H9 (cell line): ENCODE data around the gene HBS1L. TPM values are rescaled to one million over a fixed set of nuclear protein-coding genes. Genes with fewer than 3 reads are reported as not detected.

ENCODE experiments used
- DNase-seq: peaks from one replicate; pipeline ENCODE4 v3.0.0-alpha.2; 2017
- H2AFZ ChIP-seq: one replicate; pipeline ENCODE4 v1.6.1; 2013; ENCODE audit warnings: mild to moderate bottlenecking, low read length, control low read depth, moderate library complexity
- H2AK5ac ChIP-seq: 2 replicates; pipeline ENCODE4 v1.6.1; 2013; ENCODE audit warnings: low read length, control low read depth, mixed read lengths; ENCODE audit not compliant: insufficient read length
- H2BK120ac ChIP-seq: one replicate; pipeline ENCODE4 v1.6.1; 2013; ENCODE audit warnings: low read depth, mild to moderate bottlenecking, low read length, control low read depth, inconsistent platforms; ENCODE audit not compliant: poor library complexity, severe bottlenecking
- H2BK12ac ChIP-seq: 2 replicates; pipeline ENCODE4 v1.6.1; 2013; ENCODE audit warnings: low read length, control low read depth, mixed read lengths, low read depth; ENCODE audit not compliant: insufficient read length
- H2BK15ac ChIP-seq: 2 replicates; pipeline ENCODE4 v1.6.1; 2013; ENCODE audit warnings: low read depth, low read length, control low read depth
- H2BK20ac ChIP-seq: one replicate; pipeline ENCODE4 v1.6.1; 2013; ENCODE audit warnings: low read depth, mild to moderate bottlenecking, low read length, control low read depth, inconsistent platforms; ENCODE audit not compliant: poor library complexity, severe bottlenecking
- H2BK5ac ChIP-seq: 2 replicates; pipeline ENCODE4 v1.6.1; 2013; ENCODE audit warnings: low read length, control low read depth, mixed read lengths; ENCODE audit not compliant: insufficient read length
- H3K14ac ChIP-seq: 2 replicates; pipeline ENCODE4 v1.6.1; 2013; ENCODE audit warnings: low read length, control low read depth; ENCODE audit not compliant: insufficient read depth
- H3K18ac ChIP-seq: 2 replicates; pipeline ENCODE4 v1.6.1; 2013; ENCODE audit warnings: low read depth, mild to moderate bottlenecking, mixed read lengths, low read length, control low read depth; ENCODE audit not compliant: insufficient read length
- H3K23ac ChIP-seq: 2 replicates; pipeline ENCODE4 v1.6.1; 2013; ENCODE audit warnings: low read length, control low read depth, mixed read lengths, low read depth; ENCODE audit not compliant: insufficient read length
- H3K23me2 ChIP-seq: 2 replicates; pipeline ENCODE4 v1.6.1; 2013; ENCODE audit warnings: low read depth, mild to moderate bottlenecking, mixed read lengths, low read length, control low read depth; ENCODE audit not compliant: insufficient read length, poor library complexity, severe bottlenecking
- H3K27ac ChIP-seq: 2 replicates; pipeline ENCODE4 v1.5.1; 2013; ENCODE audit warnings: low read length, control low read depth, mixed read lengths, low read depth; ENCODE audit not compliant: insufficient read length
- H3K27me3 ChIP-seq: 2 replicates; pipeline ENCODE4 v1.6.1; 2013; ENCODE audit warnings: low read length, control low read depth, inconsistent platforms; ENCODE audit not compliant: insufficient read depth
- H3K4ac ChIP-seq: 2 replicates; pipeline ENCODE4 v1.6.1; 2013; ENCODE audit warnings: low read depth, mild to moderate bottlenecking, control low read depth, inconsistent platforms, low read length, moderate library complexity
- H3K4me1 ChIP-seq: 2 replicates; pipeline ENCODE4 v1.6.1; 2013; ENCODE audit warnings: low read length, control low read depth, inconsistent platforms; ENCODE audit not compliant: insufficient read depth
- H3K4me2 ChIP-seq: 2 replicates; pipeline ENCODE4 v1.6.1; 2013; ENCODE audit warnings: low read length, control low read depth, mixed read lengths; ENCODE audit not compliant: insufficient read length, insufficient read depth
- H3K56ac ChIP-seq: 2 replicates; pipeline ENCODE4 v1.6.1; 2013; ENCODE audit warnings: low read depth, mild to moderate bottlenecking, mixed read lengths, low read length, control low read depth; ENCODE audit not compliant: insufficient read length
- H3K79me1 ChIP-seq: 2 replicates; pipeline ENCODE4 v1.6.1; 2013; ENCODE audit warnings: low read depth, mild to moderate bottlenecking, moderate library complexity, low read length, control low read depth, inconsistent platforms; ENCODE audit not compliant: insufficient read depth, poor library complexity, severe bottlenecking
- H3K79me2 ChIP-seq: 2 replicates; pipeline ENCODE4 v1.6.1; 2013; ENCODE audit warnings: low read length, control low read depth, inconsistent platforms; ENCODE audit not compliant: insufficient read depth
- H3K9ac ChIP-seq: 2 replicates; pipeline ENCODE4 v1.6.1; 2013; ENCODE audit warnings: low read length, control low read depth, mixed read lengths; ENCODE audit not compliant: insufficient read length; ENCODE audit errors: extremely low read depth
- H3K9me3 ChIP-seq: one replicate; pipeline ENCODE4 v1.6.1; 2013; ENCODE audit warnings: low read depth, low read length, inconsistent platforms; ENCODE audit not compliant: control insufficient read depth
- H3T11ph ChIP-seq: one replicate; pipeline ENCODE4 v1.6.1; 2013; ENCODE audit warnings: mild to moderate bottlenecking, low read length, control low read depth, inconsistent platforms
- H4K20me1 ChIP-seq: one replicate; pipeline ENCODE4 v1.6.1; 2013; ENCODE audit not compliant: control insufficient read depth, insufficient read length, insufficient read depth
- H4K5ac ChIP-seq: 2 replicates; pipeline ENCODE4 v1.6.1; 2013; ENCODE audit warnings: low read depth, mild to moderate bottlenecking, mixed read lengths, low read length, control low read depth; ENCODE audit not compliant: insufficient read length
- H4K8ac ChIP-seq: replicated peaks from 2 replicates; pipeline ENCODE4 v1.6.1; 2013; ENCODE audit warnings: low read length, control low read depth, mixed read lengths, low read depth; ENCODE audit not compliant: insufficient read length
- H4K91ac ChIP-seq: 2 replicates; pipeline ENCODE4 v1.6.1; 2013; ENCODE audit warnings: low read depth, mild to moderate bottlenecking, moderate library complexity, mixed read lengths, low read length, control low read depth; ENCODE audit not compliant: insufficient read length
- H3K27ac Mint-ChIP-seq, 3 experiments: 2 replicates in 2 of 3; 3 replicates in 1 of 3; pipeline ENCODE4 v1.8.0; 2020 to 2021; ENCODE audit warnings: mixed read lengths in 3 of 3, mild to moderate bottlenecking in 1 of 3, moderate library complexity in 1 of 3
- H3K27me3 Mint-ChIP-seq: 2 replicates; pipeline ENCODE4 v1.8.0; 2021; ENCODE audit warnings: low read depth, mild to moderate bottlenecking, moderate library complexity, mixed read lengths
- H3K36me3 Mint-ChIP-seq, 3 experiments: 2 replicates in 2 of 3; 3 replicates in 1 of 3; pipeline ENCODE4 v1.8.0; 2020 to 2021; ENCODE audit warnings: low read depth in 3 of 3, mixed read lengths in 3 of 3; ENCODE audit not compliant: insufficient read depth in 1 of 3
- H3K4me1 Mint-ChIP-seq, 2 experiments: 2 replicates each; pipeline ENCODE4 v1.8.0; 2020; ENCODE audit warnings: mixed read lengths in 2 of 2
- H3K4me3 Mint-ChIP-seq, 2 experiments: 2 replicates in 1 of 2; 3 replicates in 1 of 2; pipeline ENCODE4 v1.8.0; 2020 to 2021; ENCODE audit warnings: mild to moderate bottlenecking in 2 of 2, mixed read lengths in 2 of 2, moderate library complexity in 1 of 2
- H3K9me3 Mint-ChIP-seq, 2 experiments: 2 replicates in 1 of 2; 3 replicates in 1 of 2; pipeline ENCODE4 v1.8.0; 2020; ENCODE audit warnings: mild to moderate bottlenecking in 2 of 2, mixed read lengths in 2 of 2, moderate library complexity in 1 of 2
- WGBS: extraction: QIAGEN DNeasy Blood & Tissue Kit; methylation state at CpG from one replicate; pipeline ENCODE4 v1.1.7; 2013; ENCODE audit warnings: missing lambda C conversion rate, low lambda C conversion rate, mixed read lengths; ENCODE audit not compliant: insufficient read length; ENCODE audit errors: extremely low coverage; 5-methylcytosine and 5-hydroxymethylcytosine counted together
- total RNA-seq: library from RNA; stranded (reverse); gene quantifications from 2 replicates; pipeline ENCODE4 v1.2.1, GENCODE V29; 2021
- TF ChIP-seq, protein P1 (sequence below): fragments of 200-600 bp; sonication (generic); conservative IDR thresholded peaks from 3 replicates; pipeline ENCODE4 v1.8.0; 2021; ENCODE audit warnings: antibody characterized with exemption, mild to moderate bottlenecking

The HBS1L gene
- total RNA-seq, 1 experiment from 2014 or later = 110 TPM

DNA sequence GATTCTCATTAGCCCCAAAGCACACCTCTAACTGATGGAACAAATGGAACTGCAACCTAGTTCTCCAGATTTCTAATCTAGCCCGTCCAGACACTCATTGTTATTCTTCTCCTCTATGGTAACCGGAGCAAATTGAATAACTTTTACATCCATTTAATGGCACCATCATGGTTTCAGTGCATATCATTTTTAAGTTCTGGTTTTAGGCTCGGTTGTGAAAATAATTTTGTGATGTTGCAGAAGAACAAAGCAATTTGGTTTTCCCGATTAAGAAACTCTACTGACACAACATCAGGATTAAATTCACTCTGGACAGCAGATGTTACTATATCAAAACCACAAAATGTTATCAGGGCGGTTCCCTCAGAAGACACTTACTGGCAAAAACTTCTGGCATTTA is 42.5 kb upstream of the HBS1L start:
- no peaks in the 10 kb centered on the region for H3K27me3 Mint-ChIP-seq

More for the DNA sequence above, 42.5 kb upstream of the HBS1L start:
- Histone ChIP-seq H3K27me3 (no peaks in the 10 kb centered on the region), H3K23ac (no peak overlapping the region), H2AFZ (no peak overlapping the region), H3K4ac (no peak overlapping the region), H3K4me1 (no peaks in the 10 kb centered on the region), H4K8ac (no peak overlapping the region), H3K56ac (no peak overlapping the region), H3K14ac (no peak overlapping the region), H2BK20ac (no peak overlapping the region), H3K79me2 (no peaks in the 10 kb centered on the region), H2AK5ac (no peak overlapping the region), H3K79me1 (no peaks in the 10 kb centered on the region), H3K4me2 (no peak overlapping the region), H4K5ac (no peak overlapping the region), H2BK120ac (no peak overlapping the region), H3K18ac (no peak overlapping the region), H2BK5ac (no peak overlapping the region), H3K27ac (no peak overlapping the region), H3T11ph (no peak overlapping the region), H3K23me2 (no peaks in the 10 kb centered on the region), H4K20me1 (no peaks in the 10 kb centered on the region), H4K91ac (no peak overlapping the region), H3K9ac (no peak overlapping the region), H2BK15ac (no peak overlapping the region), H3K9me3 (no peaks in the 10 kb centered on the region), H2BK12ac (no peak overlapping the region)
- H3K9me3 Mint-ChIP-seq = no peaks in the 10 kb centered on the region
- H3K4me1 Mint-ChIP-seq = no peaks in the 10 kb centered on the region
- no peaks in the 10 kb centered on the region for H3K36me3 Mint-ChIP-seq
- no peak for DNase-seq
- no peak overlapping the region for H3K27ac Mint-ChIP-seq
- TF ChIP-seq, protein P1, sequence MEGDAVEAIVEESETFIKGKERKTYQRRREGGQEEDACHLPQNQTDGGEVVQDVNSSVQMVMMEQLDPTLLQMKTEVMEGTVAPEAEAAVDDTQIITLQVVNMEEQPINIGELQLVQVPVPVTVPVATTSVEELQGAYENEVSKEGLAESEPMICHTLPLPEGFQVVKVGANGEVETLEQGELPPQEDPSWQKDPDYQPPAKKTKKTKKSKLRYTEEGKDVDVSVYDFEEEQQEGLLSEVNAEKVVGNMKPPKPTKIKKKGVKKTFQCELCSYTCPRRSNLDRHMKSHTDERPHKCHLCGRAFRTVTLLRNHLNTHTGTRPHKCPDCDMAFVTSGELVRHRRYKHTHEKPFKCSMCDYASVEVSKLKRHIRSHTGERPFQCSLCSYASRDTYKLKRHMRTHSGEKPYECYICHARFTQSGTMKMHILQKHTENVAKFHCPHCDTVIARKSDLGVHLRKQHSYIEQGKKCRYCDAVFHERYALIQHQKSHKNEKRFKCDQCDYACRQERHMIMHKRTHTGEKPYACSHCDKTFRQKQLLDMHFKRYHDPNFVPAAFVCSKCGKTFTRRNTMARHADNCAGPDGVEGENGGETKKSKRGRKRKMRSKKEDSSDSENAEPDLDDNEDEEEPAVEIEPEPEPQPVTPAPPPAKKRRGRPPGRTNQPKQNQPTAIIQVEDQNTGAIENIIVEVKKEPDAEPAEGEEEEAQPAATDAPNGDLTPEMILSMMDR = no peak
- WGBS = no CpG with 5 or more reads among the region's 5 CpGs
- no peak overlapping the region for H3K4me3 Mint-ChIP-seq
